HepG2 (cell line): ENCODE results near the gene ADH1B. TPM values are rescaled to one million over a fixed set of nuclear protein-coding genes. Genes with fewer than 3 reads are reported as not detected.

ENCODE experiments used
- ATAC-seq: fragments of 200-7000 bp; cut with Tn5 transposase; 3 replicates; pipeline ENCODE4 v1.9.1; 2020; ENCODE audit warnings: mild to moderate bottlenecking, moderate library complexity
- BruUV-seq: library from RNA; stranded (reverse); fragments of 400-500 nt; replicated peaks from 2 replicates; lab custom pipeline; 2021; lab: Mats Ljungman, UMichigan
- CTCF ChIA-PET: fragments of 300-600 bp; formaldehyde crosslinking; extraction: SDS; loops from one replicate; lab custom pipeline; 2021; ENCODE audit warnings: low total read pairs, inconsistent platforms, low intra/inter-chr PET ratio; lab: Yijun Ruan, JAX
- POLR2A ChIA-PET: fragments of 350-600 bp; sonication (Branson Sonifier 250); formaldehyde crosslinking; loops from one replicate; lab custom pipeline; 2020; ENCODE audit warnings: antibody characterized with exemption, inconsistent platforms; lab: Yijun Ruan, JAX
- DNase-seq: peaks from one replicate; pipeline ENCODE4 v3.0.0-alpha.2; 2015; ENCODE audit warnings: low spot score
- FAIRE-seq: peaks from 3 replicates; lab custom pipeline; 2011; peaks lifted over from hg19 to GRCh38; lab: Jason Lieb, UNC
- H2AFZ ChIP-seq: one replicate; pipeline ENCODE4 v1.6.1; 2011; ENCODE audit warnings: low read length, inconsistent platforms
- H3K27ac ChIP-seq: fragments of 300-600 bp; 3 replicates; pipeline ENCODE4 v1.8.0; 2011; ENCODE audit warnings: mixed run types, mild to moderate bottlenecking, mixed read lengths, low read length, inconsistent platforms; ENCODE audit not compliant: insufficient read depth; ENCODE audit errors: extremely low read length
- H3K27me3 ChIP-seq, 2 experiments: fragments of 200-600 bp in 1 of 2; 2 replicates in 1 of 2; 3 replicates in 1 of 2; pipeline versions ENCODE4 v1.6.0 to v1.8.0; 2011; ENCODE audit warnings: low read length in 2 of 2, mild to moderate bottlenecking in 2 of 2, moderate library complexity in 2 of 2, inconsistent platforms in 1 of 2; ENCODE audit not compliant: insufficient read depth in 2 of 2, control insufficient read depth in 1 of 2
- H3K36me3 ChIP-seq, 2 experiments: fragments of 200-600 bp in 1 of 2; replicated peaks in 1 of 2; 2 replicates in 1 of 2; 3 replicates in 1 of 2; pipeline versions ENCODE4 v1.5.1 to v1.8.0; 2011; ENCODE audit warnings: low read length in 2 of 2, inconsistent platforms in 1 of 2; ENCODE audit not compliant: insufficient read depth in 2 of 2, control insufficient read depth in 1 of 2
- H3K4me1 ChIP-seq: 2 replicates; pipeline ENCODE4 v1.5.1; 2012; ENCODE audit warnings: low read length, inconsistent platforms; ENCODE audit not compliant: insufficient read depth
- H3K4me2 ChIP-seq: 2 replicates; pipeline ENCODE4 v1.6.0; 2011; ENCODE audit warnings: low read depth, low read length, inconsistent platforms
- H3K4me3 ChIP-seq, 3 experiments: fragments of 200-600 bp in 1 of 3; sonication (generic), shearing (Covaris generic) in 1 of 3; replicated peaks in 1 of 3; 2 replicates each; pipeline ENCODE4 v1.5.1; 2011 to 2016; ENCODE audit warnings: low read length in 3 of 3, inconsistent platforms in 2 of 3, low read depth in 2 of 3, mild to moderate bottlenecking in 2 of 3, control low read depth in 1 of 3, mixed read lengths in 1 of 3; ENCODE audit not compliant: insufficient read depth in 1 of 3
- H3K79me2 ChIP-seq: one replicate; pipeline ENCODE4 v1.6.1; 2011; ENCODE audit warnings: low read length, inconsistent platforms; ENCODE audit not compliant: insufficient read depth
- H3K9ac ChIP-seq: 2 replicates; pipeline ENCODE4 v1.6.0; 2011; ENCODE audit warnings: mild to moderate bottlenecking, low read depth, low read length, inconsistent platforms; ENCODE audit not compliant: insufficient read depth
- H3K9me3 ChIP-seq: 2 replicates; pipeline ENCODE4 v1.5.1; 2012; ENCODE audit warnings: mild to moderate bottlenecking, low read length
- H4K20me1 ChIP-seq: 2 replicates; pipeline ENCODE4 v1.6.0; 2011; ENCODE audit warnings: inconsistent platforms, mild to moderate bottlenecking, low read length, moderate library complexity; ENCODE audit not compliant: insufficient read depth
- FOXO1 ChIP-seq: sonication (generic); formaldehyde crosslinking; IDR thresholded peaks from 2 replicates; pipeline ENCODE4 v1.4.0; 2020; ENCODE audit warnings: missing genetic modification reagents
- JDP2 ChIP-seq: sonication (generic); formaldehyde crosslinking; IDR thresholded peaks from 2 replicates; pipeline ENCODE4 v1.8.1; 2022; ENCODE audit warnings: missing genetic modification reagents, borderline replicate concordance
- KLF6 ChIP-seq: IDR thresholded peaks from 2 replicates; pipeline ENCODE4 v1.8.0; 2016; ENCODE audit warnings: missing biosample characterization, missing genetic modification reagents
- KLF9 ChIP-seq: IDR thresholded peaks from 2 replicates; pipeline ENCODE4 v1.6.1; 2016; ENCODE audit warnings: low read depth
- ZBTB26 ChIP-seq: IDR thresholded peaks from 2 replicates; pipeline ENCODE4 v1.6.1; 2016; ENCODE audit warnings: missing compliant biosample characterization, missing genetic modification reagents, borderline replicate concordance
- ZFP82 ChIP-seq: sonication (generic); formaldehyde crosslinking; IDR thresholded peaks from 2 replicates; pipeline ENCODE4 v1.5.1; 2020; ENCODE audit warnings: mild to moderate bottlenecking, missing genetic modification reagents, borderline replicate concordance
- ZNF12 ChIP-seq: sonication (generic); formaldehyde crosslinking; IDR thresholded peaks from 2 replicates; pipeline ENCODE4 v1.5.0; 2020; ENCODE audit warnings: missing genetic modification reagents
- ZNF326 ChIP-seq: sonication (generic); formaldehyde crosslinking; IDR thresholded peaks from 2 replicates; pipeline ENCODE4 v1.4.0; 2020; ENCODE audit warnings: missing genetic modification reagents, borderline replicate concordance
- ZNF382 ChIP-seq: sonication (generic); formaldehyde crosslinking; IDR thresholded peaks from 2 replicates; pipeline ENCODE4 v1.5.0; 2020; ENCODE audit warnings: missing genetic modification reagents, mild to moderate bottlenecking, borderline replicate concordance
- ZNF816 ChIP-seq: sonication (generic); formaldehyde crosslinking; IDR thresholded peaks from 2 replicates; pipeline ENCODE4 v1.8.0; 2022; ENCODE audit warnings: missing genetic modification reagents, mild to moderate bottlenecking, borderline replicate concordance
- ZNF839 ChIP-seq: sonication (generic); formaldehyde crosslinking; IDR thresholded peaks from 2 replicates; pipeline ENCODE4 v1.4.0; 2020; ENCODE audit warnings: missing genetic modification reagents, mild to moderate bottlenecking, borderline replicate concordance
- WGBS: methylation state at CpG from one replicate; pipeline ENCODE4 v1.1.6; 2017; ENCODE audit warnings: low lambda C conversion rate; 5-methylcytosine and 5-hydroxymethylcytosine counted together
- in situ Hi-C: cut with HindIII; loops from 2 replicates; pipeline ENCODE4 v1.10.0; 2017; ENCODE audit warnings: low pct_unique_long_range_greater_than_20kb; ENCODE audit not compliant: extremely low pct_ligation_motif_present
- intact Hi-C: fragments of 100-400 bp; cut with micrococcal nuclease; formaldehyde crosslinking; loops from one replicate; pipeline ENCODE4 v1.10.0; 2022; ENCODE audit not compliant: unreplicated experiment
- polyA plus RNA-seq, 8 experiments: library from polyadenylated mRNA; depleted of rRNA in 3 of 8; stranded (reverse) in 7 of 8; unstranded in 1 of 8; fragments of >200 nt; fragmentation: Illumina TruSeq in 4 of 8; extraction: Trizol in 4 of 8; gene quantifications; 2 replicates each; pipeline versions ENCODE4 v1.2.1 to v1.2.3, GENCODE V29; 2011 to 2016; ENCODE audit warnings: low read depth in 4 of 8, missing spikeins in 1 of 8, mixed read lengths in 1 of 8; ENCODE audit not compliant: insufficient read depth in 1 of 8
- total RNA-seq, 5 experiments: library from RNA; depleted of rRNA; stranded (reverse); fragments of >200 nt; fragmentation: Illumina TruSeq; extraction: Trizol; gene quantifications; 2 replicates each; pipeline ENCODE4 v1.2.3, GENCODE V29; 2016; ENCODE audit warnings: low read depth in 1 of 5

The ADH1B gene
- total and polyA plus RNA-seq, 2 of the 13 experiments (the other 11 are each of a cell fraction or from before 2014, with no cell fraction given): 0.05 to 0.40 TPM

DNA sequence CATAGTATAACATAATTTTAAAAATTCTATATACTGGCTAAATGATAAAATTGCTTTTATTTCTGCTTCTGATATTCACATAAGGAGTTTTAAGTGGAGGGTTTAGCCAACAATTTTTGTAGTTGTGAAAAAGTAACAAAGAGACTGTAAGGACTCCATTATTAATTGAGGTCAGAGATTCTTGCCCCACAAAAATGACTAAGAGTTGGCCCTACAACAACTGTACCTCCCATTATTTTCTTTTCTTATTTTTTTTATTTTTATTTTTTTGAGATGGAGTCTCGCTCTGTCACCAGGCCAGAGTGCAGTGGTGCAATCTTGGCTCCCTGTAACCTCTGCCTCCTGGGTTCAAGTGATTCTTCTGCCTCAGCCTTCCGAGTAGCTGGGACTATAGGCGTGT is 9.4 kb upstream of the ADH1B start:
- intact Hi-C loops: no loop called here
- 75% methylated on average over 3 of the region's 3 CpGs for WGBS
- FAIRE-seq: no peak
- no peak for DNase-seq
- POLR2A ChIA-PET: no interaction called here
- no peak overlapping the region for H2AFZ ChIP-seq
- in situ Hi-C loops: no loop called here
- H3K9me3 ChIP-seq: peaks cover 14% of the 10 kb centered on the region
- H3K4me2 ChIP-seq: no peak overlapping the region
- H3K79me2 ChIP-seq: no peaks in the 10 kb centered on the region
- no peaks in the 10 kb centered on the region for H3K4me1 ChIP-seq
- BruUV-seq: no TSS peak
- H3K27me3 ChIP-seq: no peaks in the 10 kb centered on the region
- no peaks in the 10 kb centered on the region for H4K20me1 ChIP-seq
- H3K36me3 ChIP-seq: no peaks in the 10 kb centered on the region
- ATAC-seq: no peak
- TF ChIP-seq ZNF326 (CRISPR knock-in tag) (no peak), JDP2 (CRISPR knock-in tag) (no peak), ZNF839 (CRISPR knock-in tag) (no peak), ZFP82 (CRISPR knock-in tag) (no peak), ZBTB26 (CRISPR knock-in tag) (no peak), ZNF816 (no peak), ZNF12 (CRISPR knock-in tag) (no peak), KLF6 (CRISPR knock-in tag) (no peak), ZNF382 (CRISPR knock-in tag) (no peak), FOXO1 (CRISPR knock-in tag) (no peak), KLF9 (CRISPR knock-in tag) (no peak)
- TF ChIP-seq, all 625 proteins: peak for 0
- H3K9ac ChIP-seq: no peak overlapping the region
- H3K27ac ChIP-seq: no peak overlapping the region
- CTCF ChIA-PET: no interaction called here
- H3K4me3 ChIP-seq: no peak overlapping the region
